Myocyte (in vitro differentiated cells): ENCODE measurements around the gene ZNF451. TPM values are rescaled to one million over a fixed set of nuclear protein-coding genes. Genes with fewer than 3 reads are reported as not detected.

Source experiments
- DNase-seq: peaks from one replicate; pipeline ENCODE4 v3.0.0-alpha.2; 2012; ENCODE audit warnings: low read depth
- total RNA-seq: library from RNA; depleted of rRNA; stranded (reverse); fragments of >200 nt; gene quantifications from 2 replicates; pipeline ENCODE4 v1.2.3, GENCODE V29; 2014

Gene ZNF451
- total RNA-seq, 1 donor from 2014 or later, result 57.3 TPM

DNA sequence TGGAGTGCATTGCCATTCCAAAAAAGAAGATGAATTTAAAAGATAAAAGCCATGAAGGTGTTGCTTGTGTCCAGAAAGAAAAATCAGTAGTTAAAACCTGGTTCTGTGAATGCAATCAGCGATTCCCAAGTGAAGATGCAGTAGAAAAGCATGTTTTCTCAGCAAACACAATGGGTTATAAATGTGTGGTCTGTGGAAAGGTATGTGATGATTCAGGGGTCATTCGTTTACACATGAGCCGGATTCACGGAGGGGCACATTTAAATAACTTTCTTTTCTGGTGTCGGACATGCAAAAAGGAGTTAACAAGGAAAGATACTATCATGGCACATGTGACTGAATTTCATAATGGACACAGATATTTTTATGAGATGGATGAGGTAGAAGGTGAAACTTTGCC, 57.4 kb downstream of the ZNF451 start:
- DNase-seq, result no peak

GRCh38 chr6:57147955-57148858, 58.2 kb downstream of the ZNF451 start:
- no peak for DNase-seq

GRCh38 chr6:57158658-57159057, 68.7 kb downstream of the ZNF451 start:
- no peak for DNase-seq

GRCh38 chr6:57159127-57159526, 69.1 kb downstream of the ZNF451 start:
- no peak for DNase-seq

DNA sequence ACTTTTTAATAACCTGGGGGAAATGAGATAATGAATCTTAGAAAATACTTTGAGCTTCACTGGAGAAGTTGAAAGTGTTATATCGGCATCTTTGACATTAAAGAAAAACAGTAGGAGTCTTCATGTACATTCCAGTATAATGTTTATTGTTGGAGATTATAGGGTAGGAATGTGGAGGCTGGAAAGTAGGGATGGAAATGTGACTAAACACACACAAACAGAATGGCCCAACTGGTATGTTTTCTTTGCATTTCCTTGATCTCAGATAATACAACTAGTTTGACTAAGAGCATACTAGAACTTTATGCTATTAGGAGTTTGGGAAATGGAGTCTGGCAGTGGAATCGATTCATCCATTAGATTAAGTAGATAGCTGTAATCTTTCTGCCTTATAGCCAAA, 72.0 kb downstream of the ZNF451 start:
- DNase-seq, result no peak

- no peak for DNase-seq
Observed at GRCh38 chr6:57162516-57162915, 72.5 kb downstream of the ZNF451 start.

DNA sequence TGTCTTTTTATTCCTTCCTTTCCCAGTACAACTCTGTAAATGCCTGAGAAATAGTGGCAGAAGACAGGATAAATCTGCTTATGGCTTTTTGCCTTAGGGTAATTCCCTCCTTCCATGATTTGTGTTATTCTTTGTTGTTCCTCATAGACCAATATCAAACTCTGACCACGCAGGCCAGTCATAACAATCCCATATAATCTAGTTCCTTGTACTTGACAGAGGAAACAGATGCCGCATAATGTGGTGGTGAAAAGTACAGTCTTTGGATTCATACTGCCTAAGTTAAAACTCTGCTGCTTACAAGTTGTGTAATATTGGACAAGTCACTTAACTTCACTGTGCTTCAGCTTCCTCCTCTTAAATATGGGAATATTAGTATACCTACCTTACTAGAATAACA, 74.0 kb downstream of the ZNF451 start:
- no peak for DNase-seq

GRCh38 chr6:57165080-57165479, 75.1 kb downstream of the ZNF451 start:
- DNase-seq, result no peak

- peak; percentile 95 for DNase-seq
Observed at GRCh38 chr6:57172136-57173055, 82.4 kb downstream of the ZNF451 start, which contains the start of gene BAG2. BAG2 (plus strand) TSS chr6:57172326; CDS start chr6:57172698, 372 bp downstream.

DNA sequence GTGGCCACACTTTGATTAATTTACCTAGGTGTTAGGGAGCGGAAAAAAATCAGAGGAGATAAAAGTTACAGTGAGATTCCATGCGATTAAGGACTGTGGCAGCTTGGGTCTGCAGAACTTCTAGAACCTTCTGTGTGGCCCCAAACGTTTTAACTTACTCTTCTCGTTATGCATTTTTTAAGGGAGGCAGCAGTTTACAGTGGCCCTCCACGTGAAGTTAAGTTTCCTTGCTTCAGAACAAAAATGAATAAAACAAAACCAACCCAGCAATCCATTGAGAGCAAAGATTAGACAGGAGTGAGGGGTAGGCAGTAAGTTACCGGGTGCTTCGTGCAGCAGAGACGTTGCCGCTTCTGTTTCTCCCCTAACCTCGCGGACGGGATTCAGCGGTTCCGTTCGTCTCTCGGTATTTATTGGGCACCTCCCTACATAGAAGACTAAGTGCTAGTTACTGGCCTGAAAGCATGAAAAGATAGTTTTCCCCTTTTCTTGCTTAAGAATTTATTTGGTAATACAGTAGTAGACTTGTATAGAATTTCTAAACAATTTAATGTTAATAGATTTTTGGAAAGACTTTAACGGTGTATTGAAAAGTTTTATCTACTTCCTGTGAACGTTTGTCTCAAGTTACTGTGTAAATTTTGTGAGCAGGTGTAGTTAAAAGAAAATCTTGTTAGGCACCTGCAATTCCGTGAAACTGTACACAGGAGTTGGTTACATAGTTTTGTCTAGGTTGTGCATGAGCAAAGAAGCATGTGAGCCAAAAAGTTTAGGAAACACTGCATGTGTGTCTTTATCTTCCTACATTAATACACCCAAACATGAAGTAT, 83.3 kb downstream of the ZNF451 start:
- peak; percentile 53 for DNase-seq

DNA sequence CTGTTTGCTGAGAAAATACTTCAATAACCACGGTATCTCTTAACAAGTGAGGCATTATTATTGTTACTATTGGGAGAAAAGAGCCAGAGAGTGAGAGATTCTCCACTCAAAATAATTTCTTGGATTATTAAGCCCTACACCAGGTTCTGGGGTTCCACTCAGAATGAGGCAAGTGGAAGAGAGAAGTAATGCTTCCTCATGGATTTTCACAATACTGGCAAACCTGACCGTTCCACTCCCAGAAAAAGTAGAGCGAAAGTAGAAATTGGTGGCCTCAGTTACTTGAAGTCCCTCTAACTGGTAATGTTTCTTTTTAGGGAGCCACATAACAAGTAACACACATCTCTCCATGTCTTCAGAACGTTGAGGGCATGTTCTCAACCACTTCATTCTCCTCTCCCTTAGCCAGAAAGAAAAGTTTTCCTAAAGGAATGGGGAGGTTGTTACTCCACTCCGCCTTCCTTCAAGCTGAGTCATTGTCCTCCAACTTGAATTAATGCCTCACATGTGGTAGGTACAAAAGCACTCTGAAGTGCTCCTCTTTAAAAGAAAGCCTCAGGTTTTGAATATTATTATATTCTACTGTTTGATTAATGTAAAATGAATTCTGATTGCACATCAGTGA, 84.0 kb downstream of the ZNF451 start:
- DNase-seq, result peak; percentile 74

- no peak for DNase-seq
Observed at GRCh38 chr6:57174511-57174907, 84.5 kb downstream of the ZNF451 start.

DNA sequence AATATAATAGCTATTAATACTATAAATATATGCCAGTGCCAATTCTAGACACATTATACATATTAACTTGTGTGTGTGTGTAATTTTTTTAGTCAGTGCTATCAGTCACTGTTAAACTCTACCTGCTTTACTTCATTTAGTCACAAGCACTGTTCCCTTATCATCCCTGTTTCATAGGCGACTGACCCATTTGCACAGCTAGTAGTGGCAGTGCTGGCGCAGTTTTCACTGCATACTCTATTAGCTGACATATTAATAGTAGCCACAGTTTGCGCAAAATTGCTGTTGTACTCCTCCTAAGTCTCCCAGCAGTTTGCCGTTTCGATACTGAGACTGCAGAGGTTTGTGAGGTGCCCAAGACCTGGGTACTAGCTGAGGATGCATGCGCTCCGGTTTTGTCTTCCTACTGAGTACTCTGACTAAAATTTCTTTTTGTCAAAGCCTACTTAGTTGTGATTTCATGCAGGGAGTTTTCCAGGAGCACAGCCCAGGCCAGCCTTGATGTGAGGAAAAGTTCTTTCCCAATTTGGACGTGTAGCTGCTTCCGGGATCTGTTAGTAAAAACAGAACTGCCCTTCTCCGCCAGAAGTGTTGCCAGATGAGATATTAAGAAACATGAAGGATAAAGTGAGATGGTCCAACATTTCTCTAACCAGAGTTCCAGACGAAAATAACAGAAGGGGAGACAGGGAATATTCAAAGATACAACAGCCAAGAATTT, 87.7 kb downstream of the ZNF451 start:
- DNase-seq, result peak; percentile 36

GRCh38 chr6:57180596-57180995, 90.6 kb downstream of the ZNF451 start:
- no peak for DNase-seq

GRCh38 chr6:57182017-57182432, 92.0 kb downstream of the ZNF451 start:
- DNase-seq, result peak; percentile 91

- no peak for DNase-seq
Observed at GRCh38 chr6:57183336-57183735, 93.3 kb downstream of the ZNF451 start.

DNA sequence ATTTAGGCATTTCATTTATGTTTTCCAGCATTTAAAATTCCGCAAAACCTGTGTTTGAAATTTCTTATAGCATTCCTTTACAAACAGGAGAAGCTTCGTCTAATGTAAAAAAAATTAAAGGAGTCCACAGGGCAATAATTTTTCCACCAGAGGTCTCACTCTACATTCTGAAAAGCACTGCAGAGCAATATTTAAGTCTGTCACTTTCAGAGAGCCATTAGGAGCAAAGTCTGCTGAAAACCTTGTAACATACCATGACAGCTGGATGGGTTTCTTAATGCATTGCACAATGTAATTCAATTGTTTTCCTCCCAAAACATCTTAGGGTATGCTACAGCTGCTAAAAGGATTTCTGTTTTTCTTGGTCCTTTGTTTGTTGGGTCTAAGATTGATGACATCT, 100.2 kb downstream of the ZNF451 start:
- peak; percentile 62 for DNase-seq

- no peak for DNase-seq
Observed at GRCh38 chr6:57193177-57193576, 103.2 kb downstream of the ZNF451 start.

DNA sequence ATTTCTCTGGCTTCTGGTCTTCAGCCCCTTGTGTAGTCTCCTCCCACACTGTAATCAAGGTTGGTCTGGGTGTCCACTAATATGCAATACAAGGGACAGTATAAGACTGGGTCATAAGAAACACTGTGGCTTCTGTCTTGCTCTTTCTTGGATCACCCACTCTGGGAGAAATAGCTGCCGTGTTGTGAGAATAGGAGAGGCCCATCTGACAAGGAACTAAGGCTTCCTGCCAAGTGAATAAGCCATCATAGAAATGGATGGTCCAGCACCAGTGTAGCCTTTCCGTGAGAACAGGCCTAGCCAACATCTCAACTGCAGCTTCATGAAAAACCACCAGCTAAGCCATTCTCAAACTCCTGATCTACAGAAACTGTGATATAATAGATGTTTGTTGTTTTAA, 105.5 kb downstream of the ZNF451 start:
- no peak for DNase-seq
